ENCODE measurements around the gene LARGE2.

Gene LARGE2

GRCh38 chr11:45913514-45913913 is 8.9 kb upstream of the LARGE2 start:
- no peak for DNase-seq (ENCODE audit: low spot score in 2 of 2)
- in situ Hi-C loops (cut with MboI; ENCODE audit: low sequenced_read_pairs) = no loop called here
- H3K27me3 ChIP-seq (ENCODE audit: low read depth) = no peaks in the 10 kb centered on the region
- H3K9me3 ChIP-seq = no peaks in the 10 kb centered on the region
- H3K36me3 ChIP-seq (replicated peaks) = peaks cover 21% of the 10 kb centered on the region
- peaks cover 4% of the 10 kb centered on the region; the same call in 1 of the 2 replicates for H3K4me1 ChIP-seq
- H3K4me3 ChIP-seq = no peak overlapping the region

- DNase-seq (ENCODE audit: low spot score in 2 of 2) = no peak
- Histone ChIP-seq H3K4me1 (peaks cover 7% of the 10 kb centered on the region), H3K27me3 (ENCODE audit: low read depth) (no peaks in the 10 kb centered on the region), H3K36me3 (replicated peaks) (peaks cover 21% of the 10 kb centered on the region), H3K9me3 (no peaks in the 10 kb centered on the region), H3K4me3 (no peak overlapping the region)
- in situ Hi-C loops (cut with MboI; ENCODE audit: low sequenced_read_pairs) = no loop called here
Observed at GRCh38 chr11:45913942-45914635, 8.4 kb upstream of the LARGE2 start.

- Histone ChIP-seq H3K4me3 (no peak overlapping the region), H3K36me3 (replicated peaks) (peaks cover 21% of the 10 kb centered on the region), H3K9me3 (no peaks in the 10 kb centered on the region), H3K4me1 (peaks cover 11% of the 10 kb centered on the region), H3K27me3 (ENCODE audit: low read depth) (no peaks in the 10 kb centered on the region)
- in situ Hi-C loops (cut with MboI; ENCODE audit: low sequenced_read_pairs) = no loop called here
- no peak for DNase-seq (ENCODE audit: low spot score in 2 of 2)
Observed at GRCh38 chr11:45915446-45915845, 7.0 kb upstream of the LARGE2 start.

GRCh38 chr11:45917286-45917622 is 5.2 kb upstream of the LARGE2 start:
- no peaks in the 10 kb centered on the region for H3K9me3 ChIP-seq
- peaks cover 11% of the 10 kb centered on the region for H3K4me1 ChIP-seq
- in situ Hi-C loops (cut with MboI; ENCODE audit: low sequenced_read_pairs) = no loop called here
- DNase-seq (ENCODE audit: low spot score in 2 of 2) = no peak
- peaks cover 21% of the 10 kb centered on the region for H3K36me3 ChIP-seq (replicated peaks)
- peak overlapping the region; percentile 93 for H3K4me3 ChIP-seq
- H3K27me3 ChIP-seq (ENCODE audit: low read depth) = no peaks in the 10 kb centered on the region

GRCh38 chr11:45917623-45918330 is 4.7 kb upstream of the LARGE2 start, which contains the start of gene PEX16:
Gene PEX16, minus strand, starts transcription at chr11:45917877. Its CDS starts 66 bp downstream, at chr11:45917811.
- Histone ChIP-seq H3K4me3 (peak within 1 kb of the TSS; percentile 93), H3K27me3 (ENCODE audit: low read depth) (no peaks in the 10 kb centered on the region), H3K9me3 (no peaks in the 10 kb centered on the region), H3K4me1 (peaks cover 11% of the 10 kb centered on the region), H3K36me3 (replicated peaks) (peaks cover 21% of the 10 kb centered on the region)
- in situ Hi-C loops (cut with MboI; ENCODE audit: low sequenced_read_pairs) = no loop called here
- DNase-seq (ENCODE audit: low spot score in 2 of 2) = peak; percentile 96

- peak; percentile 89 to 93 for DNase-seq (ENCODE audit: low spot score in 2 of 2)
- in situ Hi-C loops (cut with MboI; ENCODE audit: low sequenced_read_pairs) = no loop called here
Observed at GRCh38 chr11:45918331-45918941, 4.0 kb upstream of the LARGE2 start.

GRCh38 chr11:45918962-45919675 is 3.3 kb upstream of the LARGE2 start:
- no peak for DNase-seq (ENCODE audit: low spot score in 2 of 2)
- no peaks in the 10 kb centered on the region for H3K27me3 ChIP-seq (ENCODE audit: low read depth)
- no peaks in the 10 kb centered on the region for H3K9me3 ChIP-seq
- H3K36me3 ChIP-seq (replicated peaks) = peaks cover 9% of the 10 kb centered on the region
- H3K4me3 ChIP-seq = peak overlapping the region; percentile 93
- H3K4me1 ChIP-seq = peaks cover 11% of the 10 kb centered on the region
- in situ Hi-C loops (cut with MboI; ENCODE audit: low sequenced_read_pairs) = no loop called here

More at GRCh38 chr11:45918331-45918941, 4.0 kb upstream of the LARGE2 start:
- Histone ChIP-seq H3K4me1 (peaks cover 11% of the 10 kb centered on the region), H3K9me3 (no peaks in the 10 kb centered on the region), H3K27me3 (ENCODE audit: low read depth) (no peaks in the 10 kb centered on the region), H3K4me3 (peak overlapping the region; percentile 93), H3K36me3 (replicated peaks) (peaks cover 15% of the 10 kb centered on the region)

- H3K9me3 ChIP-seq = no peaks in the 10 kb centered on the region
- DNase-seq (ENCODE audit: low spot score in 2 of 2) = peak in 1 of 2 experiments; percentile 41
- peaks cover 2% of the 10 kb centered on the region for H3K36me3 ChIP-seq (replicated peaks)
- H3K4me1 ChIP-seq = peaks cover 11% of the 10 kb centered on the region
- no peak overlapping the region for H3K4me3 ChIP-seq
- H3K27me3 ChIP-seq (ENCODE audit: low read depth) = no peaks in the 10 kb centered on the region
- in situ Hi-C loops (cut with MboI; ENCODE audit: low sequenced_read_pairs) = no loop called here
Observed at GRCh38 chr11:45919806-45920530, 2.5 kb upstream of the LARGE2 start.

GRCh38 chr11:45920531-45921477 is 1.7 kb upstream of the LARGE2 start:
- Histone ChIP-seq H3K4me1 (peaks cover 11% of the 10 kb centered on the region), H3K4me3 (no peak overlapping the region), H3K36me3 (replicated peaks) (no peaks in the 10 kb centered on the region; the same call in 1 of the 2 replicates), H3K9me3 (no peaks in the 10 kb centered on the region), H3K27me3 (ENCODE audit: low read depth) (no peaks in the 10 kb centered on the region)
- no peak for DNase-seq (ENCODE audit: low spot score in 2 of 2)
- in situ Hi-C loops (cut with MboI; ENCODE audit: low sequenced_read_pairs) = no loop called here

GRCh38 chr11:45921561-45922424 is 663 bp upstream of the LARGE2 start:
- in situ Hi-C loops (cut with MboI; ENCODE audit: low sequenced_read_pairs) = no loop called here
- Histone ChIP-seq H3K27me3 (ENCODE audit: low read depth) (no peaks in the 10 kb centered on the region), H3K9me3 (no peaks in the 10 kb centered on the region), H3K4me1 (peaks cover 10% of the 10 kb centered on the region), H3K4me3 (no peak overlapping the region), H3K36me3 (replicated peaks) (no peaks in the 10 kb centered on the region; the same call in 1 of the 2 replicates)
- DNase-seq (ENCODE audit: low spot score in 2 of 2) = no peak

GRCh38 chr11:45924036-45924915 is 1.8 kb downstream of the LARGE2 start:
- Histone ChIP-seq H3K4me3 (no peak overlapping the region), H3K36me3 (replicated peaks) (no peaks in the 10 kb centered on the region), H3K4me1 (peaks cover 4% of the 10 kb centered on the region; the same call in 1 of the 2 replicates), H3K27me3 (ENCODE audit: low read depth) (no peaks in the 10 kb centered on the region), H3K9me3 (no peaks in the 10 kb centered on the region)
- in situ Hi-C loops (cut with MboI; ENCODE audit: low sequenced_read_pairs) = no loop called here
- DNase-seq (ENCODE audit: low spot score in 2 of 2) = no peak
